CD4-positive, alpha-beta T cell treated with Interleukin-12 subunit alpha and Interleukin-12 subunit beta, for 1 hour (primary cell): ENCODE results near the gene NEGR1.

Experiments used
- DNase-seq: peaks from one replicate; pipeline ENCODE4 v3.0.0-alpha.2; 2020

Gene NEGR1

GRCh38 chr1:72229893-72230292, 52.4 kb downstream of the NEGR1 start:
- no peak for DNase-seq

- DNase-seq: no peak
Observed at GRCh38 chr1:72227667-72228066, 54.7 kb downstream of the NEGR1 start.

GRCh38 chr1:72224506-72224905, 57.8 kb downstream of the NEGR1 start:
- no peak for DNase-seq

GRCh38 chr1:72221811-72222210, 60.5 kb downstream of the NEGR1 start:
- no peak for DNase-seq

- no peak for DNase-seq
Observed at GRCh38 chr1:72218141-72218739, 64.1 kb downstream of the NEGR1 start.

- no peak for DNase-seq
Observed at GRCh38 chr1:72207059-72207458, 75.3 kb downstream of the NEGR1 start.

- no peak for DNase-seq
Observed at GRCh38 chr1:72202761-72203160, 79.6 kb downstream of the NEGR1 start.

- DNase-seq: no peak
Observed at GRCh38 chr1:72197786-72198185, 84.6 kb downstream of the NEGR1 start.

GRCh38 chr1:72186733-72187307, 95.5 kb downstream of the NEGR1 start:
- DNase-seq: no peak

- DNase-seq: no peak
Observed at GRCh38 chr1:72184099-72184701, 98.1 kb downstream of the NEGR1 start.

GRCh38 chr1:72182859-72183258, 99.5 kb downstream of the NEGR1 start:
- no peak for DNase-seq

- DNase-seq: no peak
Observed at GRCh38 chr1:72178266-72178665, 104.1 kb downstream of the NEGR1 start.

- DNase-seq: no peak
Observed at GRCh38 chr1:72177711-72178110, 104.6 kb downstream of the NEGR1 start.

- no peak for DNase-seq
Observed at GRCh38 chr1:72170246-72170645, 112.1 kb downstream of the NEGR1 start.

- DNase-seq: no peak
Observed at GRCh38 chr1:72166426-72166825, 115.9 kb downstream of the NEGR1 start.

GRCh38 chr1:72150508-72150907, 131.8 kb downstream of the NEGR1 start:
- no peak for DNase-seq

- no peak for DNase-seq
Observed at GRCh38 chr1:72141875-72142274, 140.5 kb downstream of the NEGR1 start.

GRCh38 chr1:72140222-72140621, 142.1 kb downstream of the NEGR1 start:
- no peak for DNase-seq

- DNase-seq: no peak
Observed at GRCh38 chr1:72137656-72138055, 144.7 kb downstream of the NEGR1 start.

GRCh38 chr1:72129869-72130268, 152.5 kb downstream of the NEGR1 start:
- no peak for DNase-seq

- DNase-seq: no peak
Observed at GRCh38 chr1:72122099-72122880, 160.0 kb downstream of the NEGR1 start.

- no peak for DNase-seq
Observed at GRCh38 chr1:72119491-72119890, 162.8 kb downstream of the NEGR1 start.

GRCh38 chr1:72117621-72118020, 164.7 kb downstream of the NEGR1 start:
- no peak for DNase-seq

- no peak for DNase-seq
Observed at GRCh38 chr1:72115290-72115689, 167.0 kb downstream of the NEGR1 start.
